ENCODE measurements around the gene MOXD1. TPM values are rescaled to one million over a fixed set of nuclear protein-coding genes. Genes with fewer than 3 reads are reported as not detected.
"Not testable (repeated sequence)": the region's sequence is repeated elsewhere in the genome, so short reads cannot be mapped to it uniquely, and the experiment has no call there.

MOXD1 gene
- polyA plus RNA-seq, 2 donors: 9.0 to 15.4 TPM

DNA sequence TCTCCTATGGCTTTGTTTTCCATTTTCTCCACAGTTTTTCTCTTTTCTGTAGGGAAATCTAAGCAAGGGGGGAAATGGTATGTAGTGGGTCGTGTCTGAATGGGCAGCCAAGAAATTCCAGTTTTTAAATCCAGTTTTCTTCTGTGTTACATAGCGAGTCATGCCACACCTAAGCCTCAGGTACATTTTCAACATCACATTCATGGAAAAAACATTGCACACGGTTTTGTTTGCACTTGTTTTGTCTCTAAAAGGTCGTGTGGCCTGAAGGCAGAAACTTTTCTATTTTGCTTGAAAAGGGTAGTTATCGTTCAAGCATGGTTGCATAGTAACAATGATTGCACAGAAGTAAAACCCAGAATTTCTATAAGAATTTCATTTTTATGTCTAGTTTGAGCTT, 70.5 kb downstream of the MOXD1 start:
- H3K27ac ChIP-seq (ENCODE audit: low read depth in 2 of 2, low read length in 1 of 2): no peak overlapping the region
- H3K4me3 ChIP-seq (ENCODE audit: low read depth in 1 of 2, low read length in 2 of 2): no peak overlapping the region
- H3K9me3 ChIP-seq (ENCODE audit: control insufficient read depth in 2 of 2, insufficient read depth in 1 of 2, low read depth in 1 of 2, low read length in 1 of 2): no peaks in the 10 kb centered on the region
- WGBS, 2 donors: 39 to 54% methylated on average over 5 of the region's 5 CpGs
- no peaks in the 10 kb centered on the region for H3K27me3 ChIP-seq (ENCODE audit: control insufficient read depth in 1 of 2, insufficient read depth in 2 of 2, low read length in 2 of 2)
- H3K36me3 ChIP-seq (ENCODE audit: control insufficient read depth in 2 of 2, insufficient read depth in 2 of 2, low read length in 1 of 2): no peaks in the 10 kb centered on the region
- H3K4me1 ChIP-seq (ENCODE audit: control insufficient read depth in 2 of 2, insufficient read depth in 2 of 2, low read length in 1 of 2): peaks cover 0 to 3% of the 10 kb centered on the region in 2 donors

DNA sequence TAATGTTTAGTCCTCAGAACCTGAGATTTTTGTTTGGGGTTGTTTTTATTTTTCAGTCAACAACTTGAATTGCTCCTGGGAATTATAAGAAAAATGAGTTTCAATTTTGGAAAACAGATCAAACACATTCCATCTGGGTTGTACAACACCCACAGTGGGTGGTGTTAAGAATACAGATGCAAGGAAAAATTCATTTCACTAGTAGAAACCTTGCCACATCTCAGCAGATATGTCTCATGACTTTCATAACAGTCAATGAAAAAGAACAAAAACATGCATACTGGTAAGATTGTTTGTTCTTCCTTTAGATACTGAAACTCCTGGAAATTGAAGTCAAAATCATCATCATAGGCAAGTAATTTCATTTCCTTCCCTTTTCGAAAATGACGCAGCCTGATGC, 78.9 kb downstream of the MOXD1 start:
- Histone ChIP-seq H3K9me3 (ENCODE audit: control insufficient read depth in 2 of 2, insufficient read depth in 1 of 2, low read depth in 1 of 2, low read length in 1 of 2) (no peaks in the 10 kb centered on the region), H3K36me3 (ENCODE audit: control insufficient read depth in 2 of 2, insufficient read depth in 2 of 2, low read length in 1 of 2) (no peaks in the 10 kb centered on the region), H3K27me3 (ENCODE audit: control insufficient read depth in 1 of 2, insufficient read depth in 2 of 2, low read length in 2 of 2) (no peaks in the 10 kb centered on the region), H3K4me3 (ENCODE audit: low read depth in 1 of 2, low read length in 2 of 2) (no peak overlapping the region), H3K27ac (ENCODE audit: low read depth in 2 of 2, low read length in 1 of 2) (no peak overlapping the region), H3K4me1 (ENCODE audit: control insufficient read depth in 2 of 2, insufficient read depth in 2 of 2, low read length in 1 of 2) (no peaks in the 10 kb centered on the region)
- WGBS, 2 donors: 45 to 70% methylated on average over 2 of the region's 2 CpGs

DNA sequence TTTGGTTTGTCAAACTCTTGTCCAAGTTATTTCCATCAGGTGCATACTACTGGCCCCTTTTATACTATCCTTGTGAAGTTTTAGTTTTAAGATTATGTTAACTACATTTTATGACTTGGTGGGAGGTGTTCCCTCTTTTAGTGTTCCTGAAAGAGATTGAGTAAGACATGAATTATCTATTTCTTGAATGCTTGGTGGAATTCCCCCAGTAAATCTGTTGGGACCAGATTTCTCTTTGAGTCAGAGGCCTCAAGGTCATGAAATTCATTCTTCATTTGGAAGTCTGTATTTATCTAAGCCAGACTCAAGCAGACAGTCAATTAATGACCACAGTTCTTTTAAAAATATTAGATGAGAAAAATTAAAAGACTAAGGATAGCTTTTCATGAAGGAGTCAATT, 81.3 kb downstream of the MOXD1 start:
- no peaks in the 10 kb centered on the region for H3K9me3 ChIP-seq (ENCODE audit: control insufficient read depth in 2 of 2, insufficient read depth in 1 of 2, low read depth in 1 of 2, low read length in 1 of 2)
- no peaks in the 10 kb centered on the region for H3K27me3 ChIP-seq (ENCODE audit: control insufficient read depth in 1 of 2, insufficient read depth in 2 of 2, low read length in 2 of 2)
- no peak overlapping the region for H3K27ac ChIP-seq (ENCODE audit: low read depth in 2 of 2, low read length in 1 of 2)
- no peaks in the 10 kb centered on the region for H3K4me1 ChIP-seq (ENCODE audit: control insufficient read depth in 2 of 2, insufficient read depth in 2 of 2, low read length in 1 of 2)
- H3K4me3 ChIP-seq (ENCODE audit: low read depth in 1 of 2, low read length in 2 of 2): no peak overlapping the region
- no peaks in the 10 kb centered on the region for H3K36me3 ChIP-seq (ENCODE audit: control insufficient read depth in 2 of 2, insufficient read depth in 2 of 2, low read length in 1 of 2)

DNA sequence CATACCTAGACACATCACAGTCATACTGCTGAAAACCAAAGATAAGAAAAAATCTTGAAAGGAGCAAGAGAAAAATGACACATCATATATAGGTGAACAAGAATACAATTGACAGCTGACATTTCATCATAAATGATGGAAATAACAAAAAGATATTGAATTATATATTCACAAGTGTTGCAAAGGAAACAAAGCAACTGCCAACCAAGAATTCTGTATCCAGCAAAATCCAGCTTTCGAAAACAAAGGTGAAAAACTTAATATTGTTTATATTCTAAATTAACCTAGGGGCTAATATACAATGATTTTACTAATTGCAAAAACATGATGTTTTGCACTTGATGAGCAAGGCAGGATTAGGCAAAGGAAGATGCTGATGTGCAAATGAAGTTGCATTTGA, 84.3 kb downstream of the MOXD1 start:
- WGBS, 2 donors: 92 to 97% methylated on average over 1 of the region's 1 CpG
- no peaks in the 10 kb centered on the region for H3K36me3 ChIP-seq (ENCODE audit: control insufficient read depth in 2 of 2, insufficient read depth in 2 of 2, low read length in 1 of 2)
- no peaks in the 10 kb centered on the region for H3K4me1 ChIP-seq (ENCODE audit: control insufficient read depth in 2 of 2, insufficient read depth in 2 of 2, low read length in 1 of 2)
- no peaks in the 10 kb centered on the region for H3K9me3 ChIP-seq (ENCODE audit: control insufficient read depth in 2 of 2, insufficient read depth in 1 of 2, low read depth in 1 of 2, low read length in 1 of 2)
- no peak overlapping the region for H3K4me3 ChIP-seq (ENCODE audit: low read depth in 1 of 2, low read length in 2 of 2)
- no peak overlapping the region for H3K27ac ChIP-seq (ENCODE audit: low read depth in 2 of 2, low read length in 1 of 2)
- H3K27me3 ChIP-seq (ENCODE audit: control insufficient read depth in 1 of 2, insufficient read depth in 2 of 2, low read length in 2 of 2): no peaks in the 10 kb centered on the region

DNA sequence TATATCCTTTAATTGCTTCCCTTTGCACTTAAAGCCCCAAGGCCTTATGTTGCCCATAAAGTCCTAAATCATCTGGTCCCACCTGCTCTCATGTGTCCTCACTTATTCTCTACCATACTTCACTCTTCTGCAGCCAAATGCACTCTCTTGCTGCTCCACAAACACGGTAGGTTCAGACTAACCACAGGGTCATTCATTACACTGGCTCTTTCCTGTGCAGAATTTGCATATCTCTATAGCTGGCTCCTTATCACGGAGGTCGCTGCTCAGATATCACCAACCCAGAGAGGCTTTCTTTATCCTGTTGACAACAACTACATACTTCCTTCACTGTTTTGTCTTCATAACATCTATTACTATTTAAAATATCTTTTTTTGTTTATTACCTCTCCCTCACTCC, 86.8 kb downstream of the MOXD1 start:
- no peaks in the 10 kb centered on the region for H3K36me3 ChIP-seq (ENCODE audit: control insufficient read depth in 2 of 2, insufficient read depth in 2 of 2, low read length in 1 of 2)
- 54 to 69% methylated on average over 3 of the region's 3 CpGs for WGBS, 2 donors
- no peaks in the 10 kb centered on the region for H3K9me3 ChIP-seq (ENCODE audit: control insufficient read depth in 2 of 2, insufficient read depth in 1 of 2, low read depth in 1 of 2, low read length in 1 of 2)
- H3K27me3 ChIP-seq (ENCODE audit: control insufficient read depth in 1 of 2, insufficient read depth in 2 of 2, low read length in 2 of 2): no peaks in the 10 kb centered on the region
- no peaks in the 10 kb centered on the region for H3K4me1 ChIP-seq (ENCODE audit: control insufficient read depth in 2 of 2, insufficient read depth in 2 of 2, low read length in 1 of 2)
- no peak overlapping the region for H3K27ac ChIP-seq (ENCODE audit: low read depth in 2 of 2, low read length in 1 of 2)
- H3K4me3 ChIP-seq (ENCODE audit: low read depth in 1 of 2, low read length in 2 of 2): no peak overlapping the region

DNA sequence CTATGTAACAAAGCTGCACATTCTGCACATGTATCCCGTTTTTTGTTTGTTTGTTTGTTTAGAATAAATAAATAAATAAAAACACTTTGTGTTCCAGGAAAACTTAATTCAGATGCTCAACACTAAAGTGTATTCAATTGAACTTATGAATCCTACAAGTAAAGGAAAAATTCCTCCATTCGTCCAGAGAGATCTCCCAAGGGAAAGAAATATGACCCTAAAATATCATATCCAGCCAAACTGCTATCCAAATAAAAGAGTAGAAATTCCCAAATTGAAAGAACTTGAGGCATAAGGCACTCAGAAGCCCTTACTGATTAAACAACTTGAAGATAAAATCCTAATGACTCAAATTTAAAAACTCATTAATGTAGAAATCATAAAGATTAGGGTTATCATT, 90.4 kb downstream of the MOXD1 start:
- no peak overlapping the region for H3K4me3 ChIP-seq (ENCODE audit: low read depth in 1 of 2, low read length in 2 of 2)
- no peaks in the 10 kb centered on the region for H3K36me3 ChIP-seq (ENCODE audit: control insufficient read depth in 2 of 2, insufficient read depth in 2 of 2, low read length in 1 of 2)
- no peaks in the 10 kb centered on the region for H3K27me3 ChIP-seq (ENCODE audit: control insufficient read depth in 1 of 2, insufficient read depth in 2 of 2, low read length in 2 of 2)
- no peaks in the 10 kb centered on the region for H3K9me3 ChIP-seq (ENCODE audit: control insufficient read depth in 2 of 2, insufficient read depth in 1 of 2, low read depth in 1 of 2, low read length in 1 of 2)
- WGBS, 2 donors: 65 to 67% methylated on average over 2 of the region's 2 CpGs
- no peaks in the 10 kb centered on the region for H3K4me1 ChIP-seq (ENCODE audit: control insufficient read depth in 2 of 2, insufficient read depth in 2 of 2, low read length in 1 of 2)
- H3K27ac ChIP-seq (ENCODE audit: low read depth in 2 of 2, low read length in 1 of 2): no peak overlapping the region

DNA sequence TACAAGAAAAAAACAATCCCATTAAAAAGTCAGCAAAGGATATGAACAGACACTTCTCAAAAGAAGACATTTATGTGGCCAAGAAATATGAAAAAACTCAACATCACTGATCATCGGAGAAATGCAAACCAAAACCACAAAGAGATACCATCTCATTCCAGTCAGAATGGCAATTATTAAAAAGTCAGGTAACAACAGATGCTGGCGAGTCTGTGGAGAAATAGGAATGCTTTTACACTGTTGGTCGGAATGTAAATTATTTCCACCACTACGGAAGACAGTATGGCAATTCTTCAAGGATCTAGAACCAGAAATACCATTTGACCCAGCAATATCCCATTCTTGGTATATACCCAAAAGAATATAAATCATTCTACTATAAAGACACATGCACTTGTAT, 91.1 kb downstream of the MOXD1 start:
- not testable (repeated sequence) for H3K36me3 ChIP-seq (ENCODE audit: control insufficient read depth in 2 of 2, insufficient read depth in 2 of 2, low read length in 1 of 2); H3K27ac ChIP-seq (ENCODE audit: low read depth in 2 of 2, low read length in 1 of 2); H3K4me3 ChIP-seq (ENCODE audit: low read depth in 1 of 2, low read length in 2 of 2); H3K4me1 ChIP-seq (ENCODE audit: control insufficient read depth in 2 of 2, insufficient read depth in 2 of 2, low read length in 1 of 2); H3K27me3 ChIP-seq (ENCODE audit: control insufficient read depth in 1 of 2, insufficient read depth in 2 of 2, low read length in 2 of 2); H3K9me3 ChIP-seq (ENCODE audit: control insufficient read depth in 2 of 2, insufficient read depth in 1 of 2, low read depth in 1 of 2, low read length in 1 of 2)
- WGBS, 2 donors: 89 to 91% methylated on average over 4 of the region's 4 CpGs

DNA sequence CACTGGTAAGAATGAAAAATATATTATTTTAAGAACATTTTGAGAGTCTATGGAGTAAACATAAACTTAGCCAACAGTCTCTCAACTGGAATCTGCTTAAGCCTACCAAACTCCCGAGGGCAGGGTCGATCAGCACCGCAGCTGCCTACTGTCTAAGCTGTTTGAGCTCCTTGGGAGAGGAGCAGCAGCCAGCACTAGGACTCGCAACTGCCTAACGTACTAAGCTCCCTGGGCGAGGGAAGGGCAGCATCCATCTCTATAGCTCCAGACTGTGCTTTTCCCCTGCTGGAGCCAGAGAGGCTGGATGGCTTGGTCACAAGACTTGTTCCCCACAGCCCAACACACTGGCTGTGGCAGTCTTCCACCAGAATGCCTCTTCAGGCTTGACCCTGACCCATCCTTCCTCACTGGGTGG, 96.4 kb downstream of the MOXD1 start:
- H3K4me3 ChIP-seq (ENCODE audit: low read depth in 1 of 2, low read length in 2 of 2): no peak overlapping the region
- H3K27me3 ChIP-seq (ENCODE audit: control insufficient read depth in 1 of 2, insufficient read depth in 2 of 2, low read length in 2 of 2): no peaks in the 10 kb centered on the region
- WGBS, 2 donors: 89% methylated on average over 6 of the region's 6 CpGs
- no peak overlapping the region for H3K27ac ChIP-seq (ENCODE audit: low read depth in 2 of 2, low read length in 1 of 2)
- H3K4me1 ChIP-seq (ENCODE audit: control insufficient read depth in 2 of 2, insufficient read depth in 2 of 2, low read length in 1 of 2): no peaks in the 10 kb centered on the region
- no peaks in the 10 kb centered on the region for H3K36me3 ChIP-seq (ENCODE audit: control insufficient read depth in 2 of 2, insufficient read depth in 2 of 2, low read length in 1 of 2)
- peaks cover 0 to 2% of the 10 kb centered on the region in 2 donors for H3K9me3 ChIP-seq (ENCODE audit: control insufficient read depth in 2 of 2, insufficient read depth in 1 of 2, low read depth in 1 of 2, low read length in 1 of 2)

DNA sequence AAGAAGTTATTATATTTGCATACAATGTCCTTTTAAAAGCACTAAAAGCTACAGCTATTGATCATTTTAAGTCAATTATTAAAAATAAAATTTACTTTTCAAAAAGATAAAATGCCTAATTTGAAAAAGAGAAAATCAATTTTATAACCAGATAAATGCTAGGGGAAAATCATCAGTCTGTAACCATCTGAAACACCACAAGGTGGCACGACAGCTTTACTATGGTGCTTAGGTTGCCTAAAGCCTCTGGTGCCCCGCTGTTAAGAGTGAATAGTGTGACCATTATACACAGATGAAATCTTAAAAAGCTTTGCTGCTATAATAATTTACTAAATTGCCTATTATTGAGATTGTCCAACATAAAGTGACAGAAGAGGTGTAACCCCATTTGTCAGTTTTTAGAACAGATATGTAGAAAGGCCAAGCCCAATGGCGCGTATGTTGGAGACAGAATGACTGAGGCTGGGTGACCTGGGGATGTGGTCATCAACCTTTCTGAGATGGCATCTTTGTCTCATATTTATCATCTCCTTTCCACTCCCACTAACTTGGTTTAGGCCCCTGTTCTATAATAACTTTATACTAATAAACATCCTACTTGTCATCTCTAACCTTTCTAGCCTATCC, 100.8 kb downstream of the MOXD1 start:
- Histone ChIP-seq H3K27ac (ENCODE audit: low read depth in 2 of 2, low read length in 1 of 2) (no peak overlapping the region), H3K9me3 (ENCODE audit: control insufficient read depth in 2 of 2, insufficient read depth in 1 of 2, low read depth in 1 of 2, low read length in 1 of 2) (peaks cover 0 to 2% of the 10 kb centered on the region in 2 donors), H3K27me3 (ENCODE audit: control insufficient read depth in 1 of 2, insufficient read depth in 2 of 2, low read length in 2 of 2) (no peaks in the 10 kb centered on the region), H3K4me3 (ENCODE audit: low read depth in 1 of 2, low read length in 2 of 2) (no peak overlapping the region), H3K4me1 (ENCODE audit: control insufficient read depth in 2 of 2, insufficient read depth in 2 of 2, low read length in 1 of 2) (no peaks in the 10 kb centered on the region), H3K36me3 (ENCODE audit: control insufficient read depth in 2 of 2, insufficient read depth in 2 of 2, low read length in 1 of 2) (no peaks in the 10 kb centered on the region)
- WGBS, 2 donors: 64 to 69% methylated on average over 4 of the region's 4 CpGs

DNA sequence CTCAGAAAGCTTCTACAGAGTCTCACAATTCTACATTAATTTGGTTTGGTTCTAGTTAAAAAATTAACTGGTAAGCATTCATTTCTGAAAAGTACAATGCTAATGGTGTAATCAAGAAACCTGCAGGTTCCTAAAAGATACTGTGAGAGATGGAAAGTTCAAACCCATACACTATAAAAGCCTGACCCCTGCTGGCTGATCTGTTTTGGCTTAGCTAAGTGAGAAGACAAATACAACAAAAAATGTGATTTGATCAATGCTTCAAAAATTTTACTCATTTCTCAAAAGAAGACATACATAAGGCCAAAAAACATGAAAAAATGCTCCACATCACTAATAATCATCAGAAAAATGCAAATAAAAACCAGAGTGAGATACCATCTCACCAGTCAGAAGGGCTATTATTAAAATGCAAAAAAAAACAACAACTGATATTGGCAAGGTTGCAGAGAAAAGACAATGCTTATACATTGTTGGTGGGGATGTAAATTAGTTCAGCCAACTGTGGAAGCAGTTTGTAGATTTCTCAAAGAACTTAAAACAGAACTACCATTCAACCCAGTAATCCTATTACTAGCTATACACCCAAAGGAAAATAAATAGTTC, 102.8 kb downstream of the MOXD1 start:
- no peaks in the 10 kb centered on the region for H3K4me1 ChIP-seq (ENCODE audit: control insufficient read depth in 2 of 2, insufficient read depth in 2 of 2, low read length in 1 of 2)
- H3K36me3 ChIP-seq (ENCODE audit: control insufficient read depth in 2 of 2, insufficient read depth in 2 of 2, low read length in 1 of 2): no peaks in the 10 kb centered on the region
- no peaks in the 10 kb centered on the region for H3K9me3 ChIP-seq (ENCODE audit: control insufficient read depth in 2 of 2, insufficient read depth in 1 of 2, low read depth in 1 of 2, low read length in 1 of 2)
- no peak overlapping the region for H3K4me3 ChIP-seq (ENCODE audit: low read depth in 1 of 2, low read length in 2 of 2)
- no peaks in the 10 kb centered on the region for H3K27me3 ChIP-seq (ENCODE audit: control insufficient read depth in 1 of 2, insufficient read depth in 2 of 2, low read length in 2 of 2)
- no peak overlapping the region for H3K27ac ChIP-seq (ENCODE audit: low read depth in 2 of 2, low read length in 1 of 2)
